Stimulated activated CD8-positive, alpha-beta memory T cell treated with anti-CD3 and anti-CD28 coated beads, Interleukin-4, amount 100 ng/mL, for 1 hour (primary cell): ENCODE data around the gene C12orf60.

Experiments used
- DNase-seq, 2 donors: peaks; one replicate each; pipeline ENCODE4 v3.0.0-alpha.2; 2020; ENCODE audit warnings: low read depth in 2 of 2, low spot score in 1 of 2

Gene C12orf60

GRCh38 chr12:14776236-14776961 lies 27.1 kb upstream of the C12orf60 start:
- no peak for DNase-seq

GRCh38 chr12:14777271-14777670 lies 26.2 kb upstream of the C12orf60 start:
- no peak for DNase-seq

DNA sequence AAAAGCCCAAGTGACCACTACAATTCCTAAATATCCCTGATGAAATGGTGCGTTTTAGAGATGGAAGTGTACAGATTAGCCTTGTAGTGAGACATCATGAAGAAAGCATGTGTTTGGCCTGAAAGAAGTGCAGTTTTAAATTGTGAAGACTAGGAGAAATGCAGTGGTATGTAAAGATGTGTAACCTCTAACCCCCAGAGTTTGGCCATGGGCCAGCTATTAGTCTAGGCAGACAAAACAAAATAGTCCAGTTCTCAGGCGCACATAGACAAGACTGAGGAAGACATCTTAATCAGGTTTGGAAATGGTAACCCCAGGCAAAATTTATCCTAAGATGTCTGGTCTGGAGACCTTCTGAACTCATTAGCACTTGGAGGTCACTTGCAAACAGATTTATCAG lies 23.6 kb upstream of the C12orf60 start:
- no peak for DNase-seq

DNA sequence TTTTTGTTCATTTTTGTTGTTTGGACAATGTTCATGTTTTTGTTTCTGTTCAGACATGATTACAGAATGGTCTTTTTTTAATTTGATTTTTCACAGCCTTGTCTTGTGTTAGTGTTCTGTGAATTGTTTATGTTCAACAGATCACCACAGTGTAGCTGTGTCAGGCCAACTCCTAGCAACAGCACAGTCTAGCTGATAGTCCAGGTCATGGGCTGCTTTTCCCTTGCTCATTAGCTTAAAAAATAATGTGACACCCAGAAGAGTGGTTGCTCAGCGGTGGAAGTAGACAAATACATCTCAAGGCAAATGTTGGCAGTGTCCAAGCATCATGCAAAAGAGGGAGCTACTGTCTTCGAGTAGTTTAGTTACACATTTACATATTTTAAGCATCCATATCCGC lies 22.6 kb upstream of the C12orf60 start:
- DNase-seq, result no peak

GRCh38 chr12:14781563-14781962 lies 21.9 kb upstream of the C12orf60 start:
- no peak for DNase-seq

- no peak for DNase-seq
Measured at GRCh38 chr12:14782756-14783155, 20.7 kb upstream of the C12orf60 start.

- no peak for DNase-seq
Measured at GRCh38 chr12:14784471-14784870, 19.0 kb upstream of the C12orf60 start.

GRCh38 chr12:14785568-14785967 lies 17.9 kb upstream of the C12orf60 start:
- no peak for DNase-seq

DNA sequence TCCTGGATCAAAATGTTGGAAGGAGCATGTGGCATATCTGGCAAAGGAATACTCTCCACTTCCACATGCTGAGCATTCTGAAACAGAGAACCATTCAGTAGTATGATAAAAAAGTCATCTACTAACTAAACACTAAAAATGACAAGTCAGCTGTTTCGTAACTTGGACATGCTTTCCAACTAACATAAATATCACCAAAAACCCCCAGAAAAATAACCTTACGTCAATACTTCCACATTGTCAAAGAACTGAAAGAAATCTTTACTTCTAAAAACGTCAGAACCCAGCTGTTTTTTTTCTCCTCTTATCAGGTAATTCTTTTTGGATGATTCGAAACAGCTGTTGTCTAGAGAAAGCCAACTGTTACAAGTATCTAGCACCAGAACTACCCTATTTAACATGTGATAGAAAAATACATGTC lies 8.4 kb upstream of the C12orf60 start:
- DNase-seq, result no peak

- DNase-seq, result no peak
Measured at GRCh38 chr12:14802247-14802646, 1.2 kb upstream of the C12orf60 start.

- no peak for DNase-seq
Measured at GRCh38 chr12:14802721-14803010, 804 bp upstream of the C12orf60 start.

DNA sequence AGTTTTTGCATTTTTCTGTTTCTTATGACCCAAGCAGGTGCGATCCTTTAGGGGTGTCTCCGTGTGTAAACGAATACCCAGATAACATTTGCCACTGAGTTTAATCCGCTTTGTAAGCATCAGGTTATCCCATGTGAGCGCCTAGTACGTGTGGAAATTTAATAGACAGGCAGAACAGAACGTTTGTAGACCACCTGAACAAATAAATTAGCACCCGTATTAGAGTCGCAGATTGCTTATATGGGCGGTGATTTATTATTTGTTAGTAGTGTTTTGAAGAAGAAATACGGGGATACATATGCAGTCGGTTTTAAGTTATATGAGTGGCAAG lies 325 bp downstream of the C12orf60 start:
- no peak for DNase-seq

DNA sequence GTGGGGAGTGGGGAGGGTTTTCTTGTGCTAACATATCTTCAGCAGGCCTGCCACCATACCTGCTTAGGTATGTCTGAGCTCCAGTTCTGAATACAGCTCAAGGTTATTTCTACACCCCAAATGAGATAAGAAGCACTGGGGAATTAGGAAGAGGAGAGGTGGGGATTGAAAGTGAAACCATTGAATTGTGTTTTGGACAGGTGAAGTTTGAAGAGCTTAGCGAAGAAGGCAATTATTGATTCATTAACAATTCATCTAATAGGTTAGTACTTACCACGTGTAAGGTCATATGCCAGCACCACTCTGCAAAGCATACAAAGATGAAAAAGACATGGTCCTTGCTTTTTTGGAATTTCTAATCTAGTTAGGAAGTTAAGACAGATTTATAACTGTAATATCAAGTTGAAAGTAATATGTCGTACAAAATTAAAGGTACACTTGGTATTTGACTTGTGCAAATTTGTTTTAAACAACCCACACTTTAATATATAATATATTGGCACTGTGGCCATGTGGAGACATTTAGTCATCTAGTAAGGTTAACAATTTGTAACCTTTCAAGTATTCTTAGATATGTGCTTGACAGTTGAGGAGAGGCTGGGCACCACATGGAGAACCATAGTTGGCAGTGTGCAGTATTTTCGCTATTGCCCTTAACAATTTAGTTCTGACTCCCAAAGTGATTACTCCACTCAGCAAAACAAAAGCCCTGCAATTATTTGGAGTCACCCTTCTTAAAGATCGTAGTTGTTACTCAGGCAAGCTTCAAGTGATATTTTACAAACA lies 6.9 kb downstream of the C12orf60 start:
- DNase-seq, result no peak

DNA sequence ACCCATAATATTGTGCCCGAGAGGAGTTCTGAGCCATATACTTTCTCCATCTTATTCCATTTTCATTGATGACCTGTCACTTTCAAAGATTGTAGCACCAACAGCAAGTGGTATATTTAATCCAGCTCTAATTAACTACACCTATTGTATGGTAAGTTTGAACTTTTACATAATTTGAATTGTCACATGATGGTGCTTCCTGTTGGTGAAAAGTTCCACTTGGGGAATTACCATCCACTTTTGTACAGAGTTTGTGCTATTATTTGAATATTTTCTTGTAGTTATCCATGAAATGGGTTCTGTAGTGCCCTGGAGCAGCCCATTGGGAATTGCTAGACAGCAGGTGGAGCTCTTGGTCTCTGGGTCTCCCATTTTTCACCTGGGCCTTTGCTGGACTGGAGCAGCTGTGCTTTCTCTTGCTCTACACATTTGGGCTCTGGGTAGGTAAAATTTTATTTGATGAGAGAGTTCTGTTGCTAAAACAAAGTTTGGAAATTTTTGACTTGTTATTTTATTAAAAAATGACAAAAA lies 7.5 kb downstream of the C12orf60 start:
- no peak for DNase-seq

- DNase-seq, result no peak
Measured at GRCh38 chr12:14811486-14811885, 8.0 kb downstream of the C12orf60 start.

DNA sequence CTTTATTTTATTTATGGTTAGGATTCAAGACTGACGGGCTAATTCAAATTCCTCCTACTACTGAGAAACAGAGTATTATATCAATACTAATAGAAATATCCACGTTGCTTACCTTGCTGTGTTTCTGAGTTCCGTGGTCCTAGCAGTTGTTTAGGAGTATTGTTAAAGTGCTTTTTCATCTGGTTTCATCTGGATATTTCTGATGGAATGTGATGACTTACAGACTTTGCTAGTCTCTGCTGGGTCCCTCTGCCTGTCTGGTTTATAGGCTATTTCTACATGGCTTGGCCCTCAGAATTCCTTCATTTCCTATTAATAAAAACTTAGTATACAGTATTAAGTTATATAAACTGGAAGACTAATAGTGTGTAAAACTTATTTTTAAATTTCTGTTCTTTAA lies 10.5 kb downstream of the C12orf60 start, which contains the start of gene SMCO3:
TSS of gene SMCO3 (minus strand) at position 169 of the 400 bp plus-strand sequence. CDS start 7,502 bp downstream, outside the sequence.
- DNase-seq, result no peak

GRCh38 chr12:14824012-14824634 lies 20.7 kb downstream of the C12orf60 start:
- no peak for DNase-seq

GRCh38 chr12:14825256-14825655 lies 21.8 kb downstream of the C12orf60 start:
- no peak for DNase-seq

DNA sequence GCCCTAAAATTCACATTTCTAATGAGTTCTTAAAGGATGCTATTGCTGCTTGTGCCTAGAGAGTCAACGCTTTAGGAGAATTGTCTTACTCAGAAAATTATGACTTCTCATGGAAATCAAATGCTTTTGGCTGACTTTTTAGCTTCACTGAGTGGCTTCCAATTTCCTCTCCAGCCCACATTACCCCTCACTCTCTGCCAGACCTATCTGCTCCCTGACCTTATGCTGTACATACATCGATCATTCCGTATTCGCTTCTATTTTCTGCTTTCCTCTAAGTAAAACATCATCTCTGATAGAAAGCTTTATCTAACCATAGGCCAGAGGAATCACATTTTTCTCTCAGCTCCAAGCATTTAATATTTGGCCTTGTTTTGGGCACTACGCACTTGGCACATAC lies 23.0 kb downstream of the C12orf60 start:
- no peak for DNase-seq

GRCh38 chr12:14827043-14827442 lies 23.6 kb downstream of the C12orf60 start:
- DNase-seq, result no peak

DNA sequence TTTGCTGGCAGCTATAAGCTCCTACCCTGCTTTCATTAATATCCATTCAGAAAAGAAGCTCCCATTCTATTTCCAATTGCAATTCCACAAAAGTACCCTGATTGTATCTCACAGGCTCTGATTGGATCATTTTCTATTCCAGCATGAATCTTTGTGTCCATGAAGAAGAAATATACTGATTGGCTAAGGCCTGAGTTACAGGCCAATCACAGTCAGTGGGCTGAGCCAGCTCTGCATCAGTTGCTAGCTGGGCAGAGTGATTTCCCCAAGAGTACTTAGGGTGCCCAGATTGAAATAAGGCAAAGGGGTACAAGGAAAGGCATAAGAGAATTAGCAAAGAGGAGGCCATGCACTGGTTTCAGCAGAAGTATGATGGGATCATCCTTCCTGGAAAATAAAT lies 25.4 kb downstream of the C12orf60 start:
- DNase-seq, result no peak

DNA sequence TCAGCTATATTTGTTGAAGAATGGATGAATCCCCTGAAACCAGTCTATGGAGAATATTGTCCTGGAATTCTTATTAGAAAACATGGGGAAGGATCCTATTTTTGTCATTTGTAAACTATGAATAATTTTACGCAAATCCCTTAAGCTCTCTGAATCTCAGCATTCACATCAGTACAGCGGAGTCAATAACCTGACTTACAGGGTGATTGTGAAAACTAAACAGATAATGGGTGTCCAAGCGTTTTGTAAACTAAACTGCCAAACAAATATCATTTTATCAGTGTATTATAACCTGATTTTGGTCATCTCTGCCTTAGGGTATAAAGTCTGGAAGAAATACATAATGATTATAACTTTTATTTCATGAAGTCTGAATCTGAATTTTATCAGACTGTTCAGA lies 29.9 kb downstream of the C12orf60 start:
- DNase-seq, result no peak
